Astrocyte of the cerebellum (primary cell): Measurements from ENCODE around the gene CEP41.
A peak's percentile ranks its signal among the peaks of the same experiment; 100 is the strongest.

Experiments
- DNase-seq: peaks from one replicate; pipeline ENCODE4 v3.0.0-alpha.2; 2011; ENCODE audit warnings: low read depth
- H3K4me3 ChIP-seq: 2 replicates; pipeline ENCODE4 v1.5.1; 2011; ENCODE audit warnings: mild to moderate bottlenecking, low read depth, low read length, moderate library complexity
- in situ Hi-C: cut with HindIII; loops from 2 replicates; pipeline ENCODE4 v1.10.0; 2017; ENCODE audit warnings: low sequenced_read_pairs
- TF ChIP-seq, protein P1 (sequence below): IDR thresholded peaks from 2 replicates; pipeline ENCODE4 v1.5.1; 2012; ENCODE audit warnings: low read length, low read depth, moderate library complexity, mild to moderate bottlenecking; ENCODE audit errors: missing control alignments

Gene CEP41

DNA sequence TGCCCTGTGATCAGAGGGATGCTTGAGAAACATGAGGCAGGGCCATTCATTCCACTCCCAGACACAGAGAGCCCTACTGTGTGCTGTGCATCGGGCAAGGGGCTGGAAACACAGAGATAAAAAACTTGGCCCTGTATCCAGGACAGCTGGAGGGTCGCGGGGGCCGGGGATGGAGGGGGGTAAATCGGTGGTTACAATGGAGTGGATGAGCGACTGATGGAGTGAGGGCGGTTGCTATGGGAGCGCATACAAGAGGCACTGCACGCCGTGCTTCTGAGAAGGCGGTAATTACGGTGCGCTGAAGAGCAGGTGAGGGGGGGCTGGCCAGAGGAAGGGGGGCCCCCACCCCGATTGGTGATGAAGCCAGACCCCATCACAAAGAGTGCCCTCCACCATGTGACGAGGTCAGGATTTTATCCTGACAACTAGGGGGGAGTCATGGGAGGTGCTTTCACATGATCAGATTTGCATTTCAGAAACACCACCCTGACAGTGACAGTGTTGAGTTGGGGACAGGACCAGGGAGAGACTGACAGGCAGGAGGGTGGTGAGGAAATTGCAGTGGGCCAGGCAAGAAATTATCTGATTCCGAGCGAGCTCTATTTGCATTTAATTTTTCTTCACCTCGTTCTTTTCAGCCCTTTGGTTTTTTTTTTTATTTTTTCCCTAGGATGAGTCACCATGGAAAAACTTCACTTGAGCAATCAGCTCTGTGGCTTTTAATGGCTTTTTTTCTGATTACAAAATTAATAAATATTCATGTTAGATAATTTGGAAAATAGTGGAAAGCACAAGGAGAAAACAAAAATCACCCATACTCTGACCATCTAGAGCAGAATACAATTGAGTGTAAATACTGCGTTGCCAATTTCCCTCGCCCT, 88.4 kb downstream of the CEP41 start:
- peak; percentile 59 for DNase-seq
- in situ Hi-C loops = no loop called here
- TF ChIP-seq, protein P1, sequence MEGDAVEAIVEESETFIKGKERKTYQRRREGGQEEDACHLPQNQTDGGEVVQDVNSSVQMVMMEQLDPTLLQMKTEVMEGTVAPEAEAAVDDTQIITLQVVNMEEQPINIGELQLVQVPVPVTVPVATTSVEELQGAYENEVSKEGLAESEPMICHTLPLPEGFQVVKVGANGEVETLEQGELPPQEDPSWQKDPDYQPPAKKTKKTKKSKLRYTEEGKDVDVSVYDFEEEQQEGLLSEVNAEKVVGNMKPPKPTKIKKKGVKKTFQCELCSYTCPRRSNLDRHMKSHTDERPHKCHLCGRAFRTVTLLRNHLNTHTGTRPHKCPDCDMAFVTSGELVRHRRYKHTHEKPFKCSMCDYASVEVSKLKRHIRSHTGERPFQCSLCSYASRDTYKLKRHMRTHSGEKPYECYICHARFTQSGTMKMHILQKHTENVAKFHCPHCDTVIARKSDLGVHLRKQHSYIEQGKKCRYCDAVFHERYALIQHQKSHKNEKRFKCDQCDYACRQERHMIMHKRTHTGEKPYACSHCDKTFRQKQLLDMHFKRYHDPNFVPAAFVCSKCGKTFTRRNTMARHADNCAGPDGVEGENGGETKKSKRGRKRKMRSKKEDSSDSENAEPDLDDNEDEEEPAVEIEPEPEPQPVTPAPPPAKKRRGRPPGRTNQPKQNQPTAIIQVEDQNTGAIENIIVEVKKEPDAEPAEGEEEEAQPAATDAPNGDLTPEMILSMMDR = no peak
- H3K4me3 ChIP-seq = no peak overlapping the region

DNA sequence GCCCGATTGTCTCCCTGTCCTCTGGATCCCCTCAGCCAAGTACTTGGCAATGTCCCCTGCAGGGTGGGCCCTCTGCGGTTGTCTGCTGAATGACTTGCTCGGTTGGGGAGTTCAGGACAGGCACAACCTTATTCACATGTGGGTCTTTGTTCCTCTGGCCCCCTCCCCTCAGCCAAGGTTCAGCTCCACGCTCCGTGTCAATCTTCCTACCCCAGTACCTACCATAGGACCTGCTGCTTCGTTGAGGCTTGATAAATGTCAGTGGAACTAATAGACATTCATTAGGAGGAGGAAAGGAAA, 89.1 kb downstream of the CEP41 start:
- in situ Hi-C loops = no loop called here
- TF ChIP-seq, protein P1 = no peak
- H3K4me3 ChIP-seq = no peak overlapping the region
- DNase-seq = no peak

DNA sequence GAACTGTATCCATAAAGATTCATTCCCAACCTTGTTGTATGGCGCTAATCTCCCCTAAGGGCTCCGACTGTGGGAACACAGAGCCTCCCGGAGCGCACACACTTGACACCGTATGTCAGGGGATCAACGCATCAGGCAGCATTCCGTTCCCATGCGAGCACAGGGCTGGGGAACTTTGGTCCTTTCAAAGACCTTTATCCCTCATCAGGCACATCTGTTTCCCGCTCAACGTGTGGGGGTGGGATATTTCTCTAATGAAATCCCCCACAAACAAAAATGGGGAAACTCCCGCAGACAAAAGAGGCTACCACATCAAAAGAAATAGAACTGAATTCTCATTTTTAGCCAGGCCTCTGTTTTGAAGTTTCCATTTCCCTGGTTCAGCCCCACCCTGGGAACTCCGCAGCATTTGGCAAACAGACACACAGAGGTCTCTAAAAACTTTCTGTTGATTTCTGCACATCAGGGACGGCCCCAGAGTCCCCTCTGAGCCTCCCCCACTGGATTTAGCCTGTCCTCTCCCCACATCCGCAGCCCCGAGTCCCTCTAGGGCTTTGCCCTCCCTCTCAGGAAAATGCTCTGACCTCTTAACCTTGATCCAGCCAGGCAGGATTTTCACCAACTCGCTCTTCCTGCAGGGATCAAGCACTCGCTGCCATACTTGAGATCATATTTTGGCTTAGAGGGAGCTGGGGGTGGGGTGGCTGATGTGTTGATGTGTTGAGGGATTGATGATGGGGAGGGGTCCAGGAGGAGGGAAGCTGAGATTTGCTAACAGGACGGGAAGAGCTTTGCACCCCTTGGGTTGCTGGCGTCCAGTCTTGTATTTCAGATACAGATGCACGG, 89.6 kb downstream of the CEP41 start:
- no peak overlapping the region for H3K4me3 ChIP-seq
- no peak for DNase-seq
- in situ Hi-C loops = no loop called here
- TF ChIP-seq, protein P1 = no peak

DNA sequence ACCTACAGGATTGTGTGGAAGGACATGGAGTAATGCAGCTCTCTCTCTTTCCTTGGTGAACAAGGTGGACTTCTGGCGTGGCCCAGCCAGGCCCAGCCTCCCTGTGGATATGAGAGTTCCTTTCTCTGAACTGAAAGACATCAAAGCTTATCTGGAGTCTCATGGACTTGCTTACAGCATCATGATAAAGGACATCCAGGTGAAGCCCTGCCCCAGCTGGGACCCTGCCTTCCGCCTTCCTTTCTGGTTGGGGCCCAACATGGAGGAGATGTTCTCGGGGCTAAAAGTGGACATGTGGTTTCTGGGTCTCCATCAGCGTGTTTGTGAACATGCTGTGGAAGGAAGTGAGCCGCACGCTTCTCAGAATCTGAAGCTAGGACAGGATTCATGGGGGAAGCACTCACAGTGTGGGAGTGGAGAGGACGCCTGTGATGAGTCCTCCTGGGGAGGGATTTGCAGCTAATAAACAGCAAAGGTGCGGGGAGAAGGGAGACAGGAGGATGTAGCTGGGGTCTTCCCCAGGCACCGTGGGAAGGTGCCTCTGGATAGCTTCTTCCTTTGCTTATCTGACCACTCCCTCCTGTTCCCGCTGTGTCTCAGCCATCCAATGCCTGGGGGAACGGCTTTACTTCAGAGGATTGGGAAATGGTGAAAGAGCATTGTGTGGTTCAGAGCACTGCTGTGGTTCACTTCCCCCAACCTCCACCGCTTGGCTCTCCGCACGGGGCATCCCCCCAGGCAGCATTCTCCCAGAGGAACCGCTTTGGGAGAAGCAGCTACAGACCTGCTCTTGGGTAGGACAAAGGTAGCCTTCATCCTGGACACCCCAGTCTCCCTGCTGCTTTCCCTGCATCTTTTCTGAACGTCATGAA, 90.7 kb downstream of the CEP41 start:
- in situ Hi-C loops = no loop called here
- TF ChIP-seq, protein P1 = no peak
- no peak overlapping the region for H3K4me3 ChIP-seq
- DNase-seq = no peak

DNA sequence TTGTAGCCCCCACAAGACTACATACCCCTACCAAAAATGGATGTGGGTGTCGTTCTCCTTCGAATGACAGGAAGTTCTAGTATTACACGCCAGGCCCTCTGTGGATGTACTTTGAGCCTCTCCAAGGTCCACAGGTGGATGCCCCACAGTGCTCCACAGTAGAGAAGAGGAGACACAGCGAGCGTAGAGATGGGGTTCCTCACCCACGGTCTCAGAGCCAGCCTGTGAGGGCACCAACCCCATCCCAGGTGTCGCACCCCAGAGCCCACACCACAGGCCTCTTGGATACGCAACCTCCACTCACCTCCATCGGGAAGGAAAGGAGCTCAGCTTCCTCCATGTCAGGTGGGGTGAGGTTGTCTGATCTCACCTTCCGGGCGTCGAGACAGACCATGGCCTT, 93.9 kb downstream of the CEP41 start:
- in situ Hi-C loops = no loop called here
- DNase-seq = no peak
- no peak overlapping the region for H3K4me3 ChIP-seq
- TF ChIP-seq, protein P1 = no peak

DNA sequence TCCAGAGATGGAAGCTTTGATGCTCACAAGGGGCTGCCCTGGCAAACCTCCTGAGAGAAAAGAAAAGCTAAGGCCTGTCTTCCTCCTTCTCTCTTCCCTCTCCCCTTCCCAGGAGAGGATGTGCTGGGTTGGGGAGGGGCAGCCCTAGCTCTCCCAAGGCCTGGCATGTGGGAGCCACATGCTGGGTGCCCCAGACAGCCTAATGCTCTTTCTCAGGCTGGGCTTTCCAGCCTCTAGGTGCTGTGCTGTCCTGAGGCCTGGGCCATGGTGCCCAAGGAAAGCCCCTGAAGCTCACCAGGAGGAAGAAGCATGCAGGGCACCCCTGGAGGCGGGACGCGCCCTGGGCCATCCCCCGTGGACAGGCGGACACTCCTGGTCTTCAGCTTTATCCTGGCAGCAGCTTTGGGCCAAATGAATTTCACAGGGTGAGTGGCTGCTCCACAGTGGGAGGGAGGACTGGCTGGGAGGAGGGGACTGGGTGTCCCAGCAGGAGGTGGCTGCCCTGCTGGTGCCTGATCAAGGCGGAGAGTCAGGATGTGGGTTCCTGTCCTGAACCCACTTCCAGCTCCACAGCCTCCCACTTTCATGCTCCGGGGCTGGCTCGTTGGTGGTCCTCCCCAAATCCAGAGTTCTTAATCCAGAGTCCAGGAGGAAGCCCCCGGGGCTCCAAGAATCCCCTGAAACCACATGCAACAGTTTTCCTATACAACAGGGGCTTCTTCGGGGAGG, 94.5 kb downstream of the CEP41 start:
- in situ Hi-C loops = no loop called here

More for the DNA sequence above, 94.5 kb downstream of the CEP41 start:
- TF ChIP-seq, protein P1 = no peak
- no peak for DNase-seq
- no peak overlapping the region for H3K4me3 ChIP-seq
